Midbrain (tissue), 1 donor: ENCODE data around the gene NCCRP1.
"Not testable (repeated sequence)": the region's sequence is repeated elsewhere in the genome, so short reads cannot be mapped to it uniquely, and the experiment has no call there.

Experiments used
- DNase-seq: peaks from one replicate; lab custom pipeline; 2025; lab: John Stamatoyannopoulos, UW

The NCCRP1 gene

DNA sequence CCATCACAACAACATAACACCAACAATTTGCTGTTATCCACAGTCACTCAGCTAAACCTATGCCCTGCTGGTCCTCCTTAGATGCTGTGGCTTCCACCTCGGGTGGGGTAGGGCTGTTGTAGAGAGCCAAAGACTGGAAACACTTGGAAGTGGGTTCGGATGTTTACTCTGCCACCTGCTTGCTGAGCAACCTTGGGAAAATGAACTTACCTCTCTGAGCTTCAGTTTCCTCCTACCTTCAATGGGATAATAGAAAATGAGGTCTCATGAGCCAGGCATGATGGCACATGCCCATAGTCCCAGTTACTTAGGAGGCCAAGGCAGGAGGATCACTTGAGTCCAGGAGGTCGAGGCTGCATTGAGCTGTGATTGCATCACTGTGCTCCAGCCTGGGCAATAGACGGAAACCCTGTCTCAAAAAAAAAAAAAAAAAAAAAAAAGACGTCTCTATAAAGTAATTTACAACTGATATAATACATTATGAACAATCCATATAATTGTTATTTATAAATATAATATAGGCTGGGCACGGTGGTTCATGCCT is 10.6 kb downstream of the NCCRP1 start:
- DNase-seq: no peak

GRCh38 chr19:39208175-39208795 is 11.5 kb downstream of the NCCRP1 start:
- no peak for DNase-seq

- DNase-seq: no peak
Observed at GRCh38 chr19:39209196-39209595, 12.4 kb downstream of the NCCRP1 start.

GRCh38 chr19:39211731-39212374 is 15.1 kb downstream of the NCCRP1 start:
- DNase-seq: no peak

DNA sequence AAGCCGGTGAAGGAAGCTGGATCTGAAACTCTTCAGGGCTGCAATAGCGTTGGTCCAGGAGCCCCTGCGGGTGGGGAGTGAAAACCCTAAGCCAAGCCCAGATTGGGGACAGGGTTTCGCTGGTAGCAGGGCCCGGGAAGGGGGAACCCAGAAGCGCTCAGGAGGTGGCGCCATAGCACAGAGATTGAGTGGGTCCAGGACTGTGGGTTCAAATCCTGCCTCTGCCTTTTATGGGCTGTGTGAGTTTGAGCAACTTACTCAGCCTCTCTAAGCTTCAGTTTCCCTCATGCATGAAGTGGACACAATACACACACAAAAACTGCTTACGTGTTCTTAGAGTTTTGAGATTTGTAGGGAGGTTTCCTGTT is 15.6 kb downstream of the NCCRP1 start:
- DNase-seq: no peak

GRCh38 chr19:39215323-39215722 is 18.6 kb downstream of the NCCRP1 start:
- DNase-seq: not testable (repeated sequence)

DNA sequence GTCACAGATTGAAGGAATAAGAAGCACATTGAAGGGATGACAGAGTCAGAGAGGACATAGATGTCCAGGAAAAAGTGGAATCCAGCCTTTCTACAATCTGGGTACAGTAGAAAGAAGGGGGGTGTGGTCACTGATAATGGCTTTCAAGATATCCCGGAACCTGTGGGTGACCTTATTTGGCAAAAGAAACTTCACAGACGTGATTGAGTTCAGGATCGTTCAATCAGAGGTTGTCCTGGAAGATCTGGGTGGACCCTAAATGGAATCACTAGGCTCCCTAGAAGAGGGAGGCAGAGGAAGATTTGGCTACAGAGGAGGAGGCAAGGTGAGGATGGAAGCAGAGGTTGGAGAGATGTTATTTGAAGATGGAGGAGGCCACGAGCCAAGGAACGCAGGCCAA is 20.3 kb downstream of the NCCRP1 start:
- no peak for DNase-seq

DNA sequence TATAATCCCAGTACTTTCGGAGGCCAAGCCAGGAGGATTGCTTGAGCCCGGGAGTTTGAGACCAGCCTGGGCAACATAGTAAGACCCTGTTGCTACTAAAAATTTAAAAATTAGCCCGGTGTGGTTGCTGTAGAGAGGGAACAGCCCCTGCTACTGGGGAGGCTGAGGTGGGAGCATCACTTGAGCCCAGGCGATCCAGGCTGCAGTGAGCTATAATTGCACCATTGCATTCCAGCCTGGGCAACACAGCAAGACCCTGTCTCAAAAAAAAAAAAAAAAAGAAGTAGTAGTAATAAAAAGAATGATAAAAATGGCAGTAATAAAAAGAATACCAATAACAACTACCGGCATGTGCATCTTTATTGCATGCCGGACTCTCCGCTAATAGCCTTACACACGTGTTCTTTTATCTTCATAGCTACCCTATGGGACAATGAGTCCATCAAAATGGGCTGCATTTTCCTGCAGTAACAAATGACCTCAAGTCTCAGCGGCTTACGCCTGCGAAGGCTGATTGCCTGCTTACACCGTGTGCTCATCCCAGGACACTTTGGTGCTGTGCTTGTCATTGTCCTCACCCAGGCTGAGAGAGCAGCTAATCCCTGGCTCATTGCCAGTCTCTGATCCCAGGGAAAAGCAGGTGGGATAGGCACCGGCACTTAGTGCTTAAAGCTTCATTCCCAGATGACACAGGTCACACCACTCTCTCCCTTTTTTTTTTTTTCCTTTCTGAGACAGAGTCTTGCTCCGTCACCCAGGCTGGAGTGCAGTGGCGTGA is 21.7 kb downstream of the NCCRP1 start:
- no peak for DNase-seq

DNA sequence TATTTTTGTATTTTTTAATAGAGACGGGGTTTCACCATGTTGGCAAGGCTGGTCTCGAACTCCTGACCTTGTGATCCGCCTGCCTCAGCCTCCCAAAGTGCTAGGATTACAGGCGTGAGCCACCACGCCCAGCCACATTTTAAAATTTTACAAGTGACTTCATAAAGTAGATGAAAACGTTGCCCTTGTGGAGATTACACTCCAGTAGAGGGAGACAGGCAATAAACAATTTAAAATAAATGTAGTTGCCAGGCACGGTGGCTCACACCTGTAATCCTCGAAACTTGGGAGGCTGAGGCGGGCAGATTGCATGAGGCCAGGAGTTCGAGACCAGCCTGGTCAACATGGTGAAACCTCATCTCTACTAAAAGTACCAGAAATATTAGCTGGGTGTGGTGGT is 22.3 kb downstream of the NCCRP1 start:
- DNase-seq: not testable (repeated sequence)

DNA sequence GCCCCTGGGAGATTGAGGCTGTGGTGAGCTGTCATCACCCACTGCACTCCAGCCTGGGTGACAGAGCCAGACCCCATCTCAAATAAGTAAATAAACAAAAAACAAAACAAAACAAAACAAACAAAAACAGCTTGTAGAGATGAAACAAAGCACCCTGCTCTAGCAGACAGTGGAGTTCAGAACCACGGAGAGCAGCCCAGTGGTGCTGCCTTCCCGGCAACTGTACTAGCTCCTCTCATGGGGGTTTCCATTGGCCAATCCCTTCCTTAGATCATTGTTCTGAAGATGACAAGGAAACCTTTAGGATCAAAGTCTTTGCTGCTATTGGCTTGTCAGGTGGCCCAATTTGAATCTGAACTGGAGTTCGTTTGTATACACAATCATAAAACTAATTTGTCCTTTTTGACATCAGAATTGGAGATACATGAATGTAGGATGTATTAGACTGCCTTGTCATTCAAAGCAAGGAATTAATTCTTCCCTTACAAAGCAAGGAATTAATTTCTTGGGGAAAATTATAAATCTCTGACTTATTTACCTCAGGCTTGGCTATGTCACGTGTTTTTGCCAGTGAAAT is 27.0 kb downstream of the NCCRP1 start:
- no peak for DNase-seq

- no peak for DNase-seq
Observed at GRCh38 chr19:39224910-39225309, 28.1 kb downstream of the NCCRP1 start.

DNA sequence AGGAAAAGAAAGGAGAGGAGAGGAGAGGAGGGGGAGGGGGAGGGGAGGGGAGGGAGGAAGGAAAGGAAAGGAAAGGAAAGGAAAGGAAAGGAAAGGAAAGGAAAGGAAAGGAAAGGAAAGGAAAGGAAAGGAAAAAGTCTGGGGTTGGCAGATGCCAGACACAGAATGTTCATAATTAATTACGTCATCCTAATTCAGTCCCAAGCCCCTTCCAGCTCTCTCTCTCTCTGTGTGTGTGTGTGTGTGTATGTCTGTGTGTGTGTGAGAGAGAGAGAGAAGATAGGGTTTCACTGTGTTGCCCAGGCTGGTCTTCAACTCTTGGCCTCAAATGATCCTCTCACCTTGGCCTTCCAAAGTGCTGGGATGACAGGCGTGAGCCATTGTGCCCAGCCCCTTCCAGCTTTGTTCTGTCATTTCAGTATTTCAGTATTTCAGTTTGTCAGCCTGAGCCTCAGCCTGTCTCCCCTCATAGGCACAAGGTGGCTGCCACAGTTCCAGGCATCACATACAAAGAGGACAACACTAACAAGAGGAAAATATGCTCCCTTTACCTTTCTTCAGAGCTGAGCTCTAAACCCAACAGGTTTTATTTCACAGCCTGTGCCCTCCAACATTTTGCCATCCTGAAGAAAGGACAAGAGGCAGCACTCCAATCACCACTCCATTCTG is 33.5 kb downstream of the NCCRP1 start:
- DNase-seq: no peak

DNA sequence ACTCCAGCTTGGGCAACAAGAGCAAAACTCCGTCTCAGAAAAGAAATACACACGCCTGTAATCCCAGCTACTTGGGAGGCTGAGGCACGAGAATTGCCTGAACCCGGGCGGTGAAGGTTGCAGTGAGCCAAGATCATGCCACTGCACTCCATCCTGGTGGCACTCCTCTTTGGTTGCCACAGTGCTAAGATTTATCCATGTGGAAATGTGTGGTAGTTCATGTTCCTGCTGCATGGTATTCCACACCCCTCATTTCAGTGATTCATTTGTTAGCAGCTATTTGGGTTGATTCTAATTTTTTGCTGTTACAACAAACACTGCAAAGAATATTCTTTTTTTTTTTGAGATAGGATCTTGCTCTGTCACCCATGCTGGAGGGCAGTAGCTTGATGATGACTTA is 35.9 kb downstream of the NCCRP1 start:
- DNase-seq: no peak

DNA sequence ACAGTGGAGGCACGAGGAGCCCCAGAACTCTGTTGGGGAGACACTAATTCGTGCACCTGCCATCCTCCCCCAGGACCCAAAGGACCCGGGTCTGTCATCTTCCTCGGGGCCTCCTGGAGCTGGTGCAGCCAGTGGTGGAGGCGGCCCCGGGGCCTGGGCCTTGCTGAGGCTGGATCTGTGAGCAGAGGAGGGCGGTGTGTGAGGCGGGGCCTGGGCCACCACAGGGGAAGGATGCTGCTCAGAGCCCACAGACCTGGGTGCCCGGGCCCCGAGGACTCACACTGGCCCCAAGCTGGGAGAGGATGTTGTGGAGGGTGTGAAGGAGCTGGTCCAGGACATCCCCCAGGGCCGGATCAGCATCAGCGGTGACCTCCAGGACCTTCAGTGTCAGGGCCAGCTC is 39.8 kb downstream of the NCCRP1 start:
- no peak for DNase-seq

GRCh38 chr19:39237200-39238184 is 40.7 kb downstream of the NCCRP1 start:
- DNase-seq: no peak

- DNase-seq: no peak
Observed at GRCh38 chr19:39238209-39238608, 41.4 kb downstream of the NCCRP1 start.

- no peak for DNase-seq
Observed at GRCh38 chr19:39238944-39239343, 42.2 kb downstream of the NCCRP1 start.

GRCh38 chr19:39240421-39240820 is 43.7 kb downstream of the NCCRP1 start:
- DNase-seq: no peak

DNA sequence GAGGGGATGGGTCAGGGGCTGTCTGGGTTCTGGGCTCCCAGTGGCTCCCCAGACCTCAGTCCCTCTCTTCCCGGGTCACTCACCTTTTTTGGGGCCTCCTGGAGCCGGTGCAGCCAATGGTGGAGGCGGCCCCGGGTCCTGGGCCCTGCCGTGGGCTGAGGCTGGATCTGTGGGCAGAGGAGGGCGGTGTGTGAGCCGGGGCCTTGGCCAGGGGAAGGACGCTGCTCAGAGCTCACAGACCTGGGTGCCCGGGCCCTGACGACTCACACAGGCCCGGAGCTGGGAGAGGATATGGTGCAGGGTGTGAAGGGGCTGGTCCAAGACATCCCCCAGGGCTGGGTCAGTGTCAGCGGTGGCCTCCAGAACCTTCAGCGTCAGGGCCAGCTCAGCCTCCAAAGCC is 47.0 kb downstream of the NCCRP1 start:
- DNase-seq: not testable (repeated sequence)

- not testable (repeated sequence) for DNase-seq
Observed at GRCh38 chr19:39244410-39245100, 47.8 kb downstream of the NCCRP1 start, which contains the start of gene IFNL3. Gene IFNL3, minus strand, starts transcription at chr19:39245006. Its CDS starts 39 bp downstream, at chr19:39244967.
